Stomach (tissue), 4 donors: ENCODE data around the gene LYZL1.

Experiments
- CTCF ChIP-seq, 7 experiments: fragments of 450-650 bp in 4 of 7; fragments of 200-600 bp in 3 of 7; sonication (generic) in 3 of 7; IDR thresholded peaks; one replicate each; pipeline ENCODE4 v1.5.1; 2016 to 2019; ENCODE audit warnings: antibody characterized with exemption in 7 of 7, control low read depth in 2 of 7, mild to moderate bottlenecking in 1 of 7
- EP300 ChIP-seq: sonication (generic); formaldehyde crosslinking; IDR thresholded peaks from one replicate; pipeline ENCODE4 v1.6.1; 2017; ENCODE audit warnings: antibody characterized with exemption
- POLR2A ChIP-seq, 4 donors: fragments of 450-650 bp; IDR thresholded peaks; one replicate each; pipeline ENCODE4 v1.6.1; 2016; ENCODE audit warnings: antibody characterized with exemption in 4 of 4, control low read depth in 2 of 4, mild to moderate bottlenecking in 1 of 4, moderate library complexity in 1 of 4

DNA sequence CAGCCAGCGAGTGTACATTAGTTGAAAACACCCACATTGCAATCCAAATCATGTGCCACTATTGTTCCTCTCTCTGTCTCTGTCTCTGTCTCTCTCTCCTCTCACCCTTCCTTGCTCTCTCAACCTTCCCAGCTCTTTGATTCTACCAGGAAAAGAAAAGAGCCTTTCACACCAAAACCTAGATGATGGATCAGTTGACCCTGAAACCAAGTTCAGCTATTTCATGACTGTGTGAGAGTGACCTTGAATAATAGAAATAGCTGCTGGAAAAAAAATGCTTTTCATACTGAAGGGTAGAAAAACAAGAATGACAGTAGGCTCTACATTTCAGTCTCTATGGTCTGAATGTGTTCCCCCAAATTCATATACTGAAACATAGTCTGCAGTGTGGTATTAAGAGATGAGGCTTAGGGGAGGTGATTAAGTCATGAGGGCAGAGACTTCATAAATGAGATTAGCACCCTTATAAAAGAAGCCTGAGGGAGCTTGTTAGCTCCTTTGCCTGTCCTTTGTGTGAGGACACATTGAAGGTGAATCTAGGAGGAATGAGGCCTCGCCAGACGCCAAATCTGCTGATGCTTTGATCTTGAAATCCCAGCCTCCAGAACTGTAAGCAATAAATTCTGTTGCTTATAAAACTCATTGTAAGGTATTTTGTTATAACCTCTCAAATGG is 65.2 kb downstream of the LYZL1 start:
- TF ChIP-seq POLR2A (IDR thresholded peaks at IDR 0.05) (no peak), CTCF (IDR thresholded peaks at IDR 0.05) (no peak), EP300 (no peak)
